HCT116 (cell line): Measurements from ENCODE around the gene MRPL20. TPM values are rescaled to one million over a fixed set of nuclear protein-coding genes. Genes with fewer than 3 reads are reported as not detected.

Experiments used
- ATAC-seq: fragments of 200-7000 bp; cut with Tn5 transposase; 2 replicates; pipeline ENCODE4 v1.9.1; 2020; ENCODE audit warnings: mild to moderate bottlenecking, moderate library complexity
- BruUV-seq: library from RNA; stranded (reverse); fragments of 400-500 nt; replicated peaks from 2 replicates; lab custom pipeline; 2021; lab: Mats Ljungman, UMichigan
- CTCF ChIA-PET: fragments of 300-600 bp; sonication (Branson Sonifier 250); formaldehyde crosslinking; loops from one replicate; lab custom pipeline; 2021; ENCODE audit warnings: antibody characterized with exemption; lab: Charles Lee
- POLR2A ChIA-PET: fragments of 300-600, 350-600 bp; sonication (Branson Sonifier 250); formaldehyde crosslinking; loops from one replicate; lab custom pipeline; 2021; ENCODE audit warnings: antibody characterized with exemption; lab: Charles Lee
- RAD21 ChIA-PET, 2 experiments: fragments of 300-600 bp; sonication (Branson Sonifier 250); formaldehyde crosslinking; loops; one replicate each; lab custom pipeline; 2023; ENCODE audit warnings: low total read pairs in 2 of 2; ENCODE audit not compliant: uncharacterized antibody in 2 of 2, unreplicated experiment in 2 of 2, low non-redundant PET in 1 of 2; lab: Charles Lee
- DNase-seq: peaks from one replicate; pipeline ENCODE4 v3.0.0-alpha.2; 2010; ENCODE audit warnings: low read depth, low spot score
- H2AFZ ChIP-seq: fragments of 200-600 bp; shearing (Covaris generic), sonication (generic); 2 replicates; pipeline ENCODE4 v1.6.1; 2017; ENCODE audit warnings: low read depth, mixed run types, mixed read lengths, antibody characterized with exemption, low read length; ENCODE audit not compliant: poor library complexity, severe bottlenecking
- H3K27ac ChIP-seq: 2 replicates; pipeline ENCODE4 v1.5.1; 2012; ENCODE audit warnings: low read depth, low read length
- H3K27me3 ChIP-seq: fragments of 200-600 bp; sonication (generic); 2 replicates; pipeline ENCODE4 v1.6.1; 2016; ENCODE audit warnings: mixed run types, low read length, mixed read lengths; ENCODE audit not compliant: insufficient read depth
- H3K36me3 ChIP-seq, 2 experiments: fragments of 200-500 bp in 1 of 2; fragments of 200-600 bp in 1 of 2; sonication (Bioruptor generic) in 1 of 2; sonication (generic) in 1 of 2; 2 replicates each; pipeline versions ENCODE4 v1.5.1 to v1.6.1; 2014 to 2016; ENCODE audit warnings: low read length in 2 of 2, inconsistent platforms in 1 of 2, mixed read lengths in 1 of 2, mixed run types in 1 of 2; ENCODE audit not compliant: insufficient read depth in 2 of 2, control insufficient read depth in 1 of 2
- H3K4me1 ChIP-seq, 2 experiments: fragments of 200-600 bp in 1 of 2; sonication (generic) in 1 of 2; 2 replicates each; pipeline versions ENCODE4 v1.5.1 to v1.6.1; 2012 to 2017; ENCODE audit warnings: low read length in 2 of 2, inconsistent platforms in 1 of 2, mild to moderate bottlenecking in 1 of 2, mixed read lengths in 1 of 2, mixed run types in 1 of 2, moderate library complexity in 1 of 2; ENCODE audit not compliant: insufficient read depth in 2 of 2, control insufficient read depth in 1 of 2
- H3K4me2 ChIP-seq: fragments of 200-600 bp; sonication (generic); 2 replicates; pipeline ENCODE4 v1.6.1; 2017; ENCODE audit warnings: mixed run types, low read length, mixed read lengths
- H3K4me3 ChIP-seq, 2 experiments: fragments of 200-600 bp in 1 of 2; sonication (generic) in 1 of 2; replicated peaks in 1 of 2; 2 replicates each; pipeline ENCODE4 v1.5.1; 2011 to 2016; ENCODE audit warnings: low read length in 2 of 2, control low read depth in 1 of 2, low read depth in 1 of 2, mild to moderate bottlenecking in 1 of 2, mixed read lengths in 1 of 2, mixed run types in 1 of 2
- H3K79me2 ChIP-seq: fragments of 200-600 bp; sonication (generic); 2 replicates; pipeline ENCODE4 v1.6.1; 2017; ENCODE audit warnings: mild to moderate bottlenecking, mixed run types, low read length, moderate library complexity, mixed read lengths; ENCODE audit not compliant: insufficient read depth
- H3K9ac ChIP-seq: fragments of 200-600 bp; sonication (generic); 2 replicates; pipeline ENCODE4 v1.6.1; 2016; ENCODE audit warnings: low read length, mixed read lengths
- H3K9me2 ChIP-seq: fragments of 200-600 bp; sonication (generic), shearing (Covaris generic); 2 replicates; pipeline ENCODE4 v1.6.1; 2017; ENCODE audit warnings: mixed run types, mild to moderate bottlenecking, moderate library complexity; ENCODE audit not compliant: insufficient read depth
- H3K9me3 ChIP-seq, 2 experiments: fragments of 200-500 bp in 1 of 2; fragments of 200-600 bp in 1 of 2; sonication (Bioruptor generic) in 1 of 2; sonication (generic) in 1 of 2; 2 replicates each; pipeline ENCODE4 v1.6.1; 2014 to 2017; ENCODE audit warnings: low read length in 2 of 2, mixed read lengths in 2 of 2, inconsistent platforms in 1 of 2, low read depth in 1 of 2, mild to moderate bottlenecking in 1 of 2, mixed run types in 1 of 2, moderate library complexity in 1 of 2; ENCODE audit not compliant: control insufficient read depth in 1 of 2, insufficient read depth in 1 of 2
- H4K20me1 ChIP-seq: fragments of 200-600 bp; sonication (generic), shearing (Covaris generic); 2 replicates; pipeline ENCODE4 v1.6.1; 2017; ENCODE audit warnings: mixed run types, mild to moderate bottlenecking, moderate library complexity; ENCODE audit not compliant: insufficient read depth
- CEBPB ChIP-seq: IDR thresholded peaks from 2 replicates; pipeline ENCODE4 v1.6.1; 2012; ENCODE audit warnings: low read depth
- EGR1 ChIP-seq: IDR thresholded peaks from 2 replicates; pipeline ENCODE4 v1.6.1; 2012; ENCODE audit warnings: low read depth
- EZH2 ChIP-seq: fragments of 200-600 bp; sonication (generic); IDR thresholded peaks from 2 replicates; pipeline ENCODE4 v1.6.1; 2017; ENCODE audit warnings: antibody characterized with exemption, mixed run types
- POLR2A ChIP-seq: IDR thresholded peaks from 2 replicates; pipeline ENCODE4 v1.7.0; 2011; ENCODE audit warnings: borderline replicate concordance; ENCODE audit not compliant: insufficient read depth, insufficient read length; ENCODE audit errors: extremely low read depth
- SIN3A ChIP-seq: IDR thresholded peaks from 2 replicates; pipeline ENCODE4 v1.6.1; 2012; ENCODE audit warnings: low read depth
- SRF ChIP-seq: IDR thresholded peaks from 2 replicates; pipeline ENCODE4 v1.6.1; 2012; ENCODE audit warnings: low read depth
- TCF7L2 ChIP-seq: IDR thresholded peaks from 2 replicates; pipeline ENCODE4 v1.7.0; 2011; ENCODE audit warnings: borderline replicate concordance, inconsistent platforms; ENCODE audit not compliant: insufficient read depth, insufficient read length; ENCODE audit errors: extremely low read depth
- ZNF274 ChIP-seq: fragments of 200-500 bp; sonication (Bioruptor generic); IDR thresholded peaks from 2 replicates; pipeline ENCODE4 v1.6.1; 2014; ENCODE audit warnings: mild to moderate bottlenecking, low read depth, low read length, inconsistent platforms
- intact Hi-C: fragments of 100-400 bp; cut with micrococcal nuclease; formaldehyde crosslinking; loops from 2 replicates; pipeline ENCODE4 v1.10.0; 2022
- total RNA-seq: library from RNA; stranded (reverse); gene quantifications from one replicate; pipeline ENCODE4 v1.2.1, GENCODE V29; 2021; ENCODE audit not compliant: unreplicated experiment
- TF ChIP-seq, protein P1 (sequence below): IDR thresholded peaks from 2 replicates; pipeline ENCODE4 v1.6.1; 2012
- TF ChIP-seq, protein P2 (sequence below): IDR thresholded peaks from 2 replicates; pipeline ENCODE4 v1.6.1; 2011; ENCODE audit warnings: mild to moderate bottlenecking, low read length, moderate library complexity; ENCODE audit not compliant: insufficient replicate concordance; ENCODE audit errors: extremely low read depth
- TF ChIP-seq, protein P3 (sequence below): IDR thresholded peaks from 2 replicates; pipeline ENCODE4 v1.6.1; 2012

Gene MRPL20
- total RNA-seq, 1 experiment from 2014 or later = 131 TPM

DNA sequence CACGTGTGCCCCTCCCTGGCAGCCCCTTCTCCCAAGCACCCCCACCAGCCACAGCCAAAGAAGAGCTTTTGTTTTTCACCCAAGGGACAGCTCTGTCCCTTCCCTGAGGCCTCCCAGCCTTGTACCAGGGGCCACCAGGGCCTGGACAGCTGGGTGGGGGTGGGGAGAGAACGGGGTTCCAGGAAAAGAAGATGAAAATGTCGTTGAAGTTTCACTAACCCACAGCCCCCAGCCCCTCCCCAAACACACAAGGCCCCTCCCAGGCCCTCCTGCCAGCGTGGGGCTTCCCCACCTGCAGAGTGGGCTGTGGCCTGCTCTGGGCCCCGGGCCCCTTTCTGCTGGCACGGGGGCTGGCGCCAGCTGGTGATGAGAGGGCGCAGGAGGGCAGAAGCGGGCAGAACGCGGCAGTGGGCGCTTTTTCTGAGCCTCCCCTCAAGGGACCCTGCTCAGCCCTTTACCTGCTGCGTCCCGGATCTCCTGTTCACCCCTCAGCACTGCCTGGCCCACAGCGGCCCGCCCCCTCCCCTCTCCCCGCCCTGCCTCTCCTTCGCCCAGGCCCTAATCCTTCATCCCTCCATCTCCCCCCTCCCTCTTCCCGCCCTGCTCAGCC, 19.5 kb upstream of the MRPL20 start:
- Histone ChIP-seq H3K4me3 (no peak overlapping the region), H3K27me3 (no peaks in the 10 kb centered on the region), H3K4me2 (no peak overlapping the region), H3K9me2 (no peaks in the 10 kb centered on the region), H3K79me2 (no peaks in the 10 kb centered on the region), H4K20me1 (no peaks in the 10 kb centered on the region), H3K36me3 (no peaks in the 10 kb centered on the region), H2AFZ (no peak overlapping the region), H3K4me1 (peaks cover 28 to 55% of the 10 kb centered on the region in 2 experiments), H3K9ac (no peak overlapping the region), H3K9me3 (no peaks in the 10 kb centered on the region), H3K27ac (no peak overlapping the region)
- TF ChIP-seq, protein P1, sequence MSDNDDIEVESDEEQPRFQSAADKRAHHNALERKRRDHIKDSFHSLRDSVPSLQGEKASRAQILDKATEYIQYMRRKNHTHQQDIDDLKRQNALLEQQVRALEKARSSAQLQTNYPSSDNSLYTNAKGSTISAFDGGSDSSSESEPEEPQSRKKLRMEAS = no peak
- TF ChIP-seq EGR1 = no peak
- TF ChIP-seq ZNF274 = no peak
- no peak for TF ChIP-seq POLR2A
- TF ChIP-seq SRF = no peak
- TF ChIP-seq, protein P2, sequence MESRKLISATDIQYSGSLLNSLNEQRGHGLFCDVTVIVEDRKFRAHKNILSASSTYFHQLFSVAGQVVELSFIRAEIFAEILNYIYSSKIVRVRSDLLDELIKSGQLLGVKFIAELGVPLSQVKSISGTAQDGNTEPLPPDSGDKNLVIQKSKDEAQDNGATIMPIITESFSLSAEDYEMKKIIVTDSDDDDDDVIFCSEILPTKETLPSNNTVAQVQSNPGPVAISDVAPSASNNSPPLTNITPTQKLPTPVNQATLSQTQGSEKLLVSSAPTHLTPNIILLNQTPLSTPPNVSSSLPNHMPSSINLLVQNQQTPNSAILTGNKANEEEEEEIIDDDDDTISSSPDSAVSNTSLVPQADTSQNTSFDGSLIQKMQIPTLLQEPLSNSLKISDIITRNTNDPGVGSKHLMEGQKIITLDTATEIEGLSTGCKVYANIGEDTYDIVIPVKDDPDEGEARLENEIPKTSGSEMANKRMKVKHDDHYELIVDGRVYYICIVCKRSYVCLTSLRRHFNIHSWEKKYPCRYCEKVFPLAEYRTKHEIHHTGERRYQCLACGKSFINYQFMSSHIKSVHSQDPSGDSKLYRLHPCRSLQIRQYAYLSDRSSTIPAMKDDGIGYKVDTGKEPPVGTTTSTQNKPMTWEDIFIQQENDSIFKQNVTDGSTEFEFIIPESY = no peak
- TF ChIP-seq TCF7L2 = no peak
- TF ChIP-seq SIN3A = no peak
- TF ChIP-seq, protein P3, sequence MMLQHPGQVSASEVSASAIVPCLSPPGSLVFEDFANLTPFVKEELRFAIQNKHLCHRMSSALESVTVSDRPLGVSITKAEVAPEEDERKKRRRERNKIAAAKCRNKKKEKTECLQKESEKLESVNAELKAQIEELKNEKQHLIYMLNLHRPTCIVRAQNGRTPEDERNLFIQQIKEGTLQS = no peak
- TF ChIP-seq CEBPB = no peak
- TF ChIP-seq EZH2 = no peak
- CTCF ChIA-PET = no interaction called here
- POLR2A ChIA-PET = no interaction called here
- RAD21 ChIA-PET = no interaction called here
- no peak for DNase-seq
- no TSS peak for BruUV-seq
- no peak for ATAC-seq
- intact Hi-C loops = no loop called here
